GM19455 (cell line): ENCODE data around the gene CELF4.

ENCODE experiments used
- ATAC-seq: cut with Tn5 transposase; IDR thresholded peaks from one replicate; pipeline ENCODE4 v1.9.1; 2021; ENCODE audit not compliant: unreplicated experiment

Gene CELF4

DNA sequence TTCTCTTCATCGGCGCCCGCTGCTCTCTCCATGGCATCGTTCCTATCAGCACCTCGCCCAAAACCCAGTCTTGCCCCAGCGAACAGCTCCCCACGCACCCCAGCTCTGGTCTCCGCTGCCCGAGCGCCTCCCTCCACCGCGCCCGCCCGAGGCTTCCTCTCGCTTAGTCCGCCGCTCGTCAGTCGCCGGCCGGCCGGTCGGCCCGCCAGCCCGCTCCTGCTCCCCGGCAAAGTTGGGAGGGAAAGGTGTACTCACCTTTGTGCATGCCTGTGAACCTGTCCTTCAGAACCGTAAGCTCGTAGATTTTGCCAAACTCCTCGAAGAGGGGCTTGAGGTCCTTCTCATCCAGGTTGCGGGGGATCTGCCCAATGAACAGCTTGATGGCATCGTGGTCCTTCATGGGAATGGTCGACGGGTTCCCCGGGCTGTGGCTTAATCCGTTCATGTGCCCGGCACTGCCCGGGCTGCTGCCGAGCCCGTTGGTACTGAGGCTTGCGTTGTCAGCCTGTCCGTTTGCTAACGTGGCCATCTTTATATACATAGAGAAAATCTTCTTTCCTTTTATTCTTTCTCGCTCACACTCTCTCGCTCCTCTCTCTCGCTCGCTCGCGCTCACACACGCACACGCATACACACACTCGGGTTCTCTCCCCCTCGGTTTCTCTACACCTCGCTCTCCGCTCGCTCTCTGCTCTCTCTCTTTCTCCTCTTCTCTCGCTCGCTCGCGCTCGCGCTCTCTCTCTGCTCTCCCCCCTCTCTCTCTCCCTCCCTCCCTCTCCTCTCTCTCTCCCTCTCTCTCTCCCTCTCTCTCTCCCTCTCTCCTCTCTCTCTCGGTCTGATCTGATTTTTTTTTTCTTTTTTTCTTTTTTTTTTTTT lies at the start of gene CELF4:
Gene CELF4 (minus strand): TSS at position 698 of the 876 bp plus-strand sequence.
- ATAC-seq = no peak

DNA sequence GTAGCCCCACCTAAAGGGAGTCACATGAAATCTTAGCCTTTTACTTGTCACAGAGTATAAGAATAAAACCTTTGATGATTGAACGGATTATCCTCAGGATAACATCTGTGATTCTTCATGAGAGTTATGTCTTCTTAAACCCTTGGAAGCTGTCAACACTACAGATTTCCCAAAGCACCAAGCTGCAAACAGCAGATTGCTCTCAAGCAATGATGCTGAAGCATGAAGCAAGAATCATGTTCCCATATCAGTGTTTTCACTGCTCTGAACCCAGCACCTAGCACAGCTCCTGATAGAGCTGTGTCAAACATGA lies 47.6 kb upstream of the CELF4 start:
- ATAC-seq = no peak

DNA sequence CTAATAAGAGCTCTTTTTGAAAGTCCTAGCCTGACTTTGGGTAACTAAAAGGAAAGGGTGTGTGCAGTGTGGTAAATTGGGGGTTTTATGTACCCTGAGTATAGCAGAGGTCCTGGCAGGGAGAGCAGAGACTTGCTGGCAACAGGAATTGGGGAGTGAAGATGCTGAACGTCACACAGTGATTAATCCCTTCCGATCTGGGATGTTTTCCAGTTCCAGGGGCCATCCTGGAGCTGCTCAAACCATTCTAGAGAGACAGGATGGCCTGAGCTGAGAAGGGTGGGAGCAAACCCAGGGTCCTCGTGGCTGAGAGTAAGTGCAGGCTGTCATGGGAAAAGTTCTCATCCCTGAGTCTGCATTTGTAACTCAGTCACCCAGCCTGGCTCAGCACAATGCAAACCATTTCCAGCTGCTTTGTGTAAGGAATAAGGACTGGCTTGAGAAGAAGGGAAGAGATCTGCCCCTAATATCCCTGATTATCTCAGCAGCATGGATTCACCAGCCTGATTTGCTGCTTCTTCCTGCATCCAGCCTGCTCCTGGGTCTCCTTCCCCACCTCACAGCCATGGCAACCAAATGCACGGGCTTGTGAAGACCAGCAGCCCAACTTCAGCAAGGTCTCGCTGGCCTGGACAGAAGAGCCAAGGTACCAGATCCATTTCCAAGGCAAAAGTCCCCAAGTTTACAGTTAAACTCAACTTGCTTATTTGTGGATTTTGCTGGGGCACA lies 47.1 kb upstream of the CELF4 start:
- ATAC-seq = no peak

DNA sequence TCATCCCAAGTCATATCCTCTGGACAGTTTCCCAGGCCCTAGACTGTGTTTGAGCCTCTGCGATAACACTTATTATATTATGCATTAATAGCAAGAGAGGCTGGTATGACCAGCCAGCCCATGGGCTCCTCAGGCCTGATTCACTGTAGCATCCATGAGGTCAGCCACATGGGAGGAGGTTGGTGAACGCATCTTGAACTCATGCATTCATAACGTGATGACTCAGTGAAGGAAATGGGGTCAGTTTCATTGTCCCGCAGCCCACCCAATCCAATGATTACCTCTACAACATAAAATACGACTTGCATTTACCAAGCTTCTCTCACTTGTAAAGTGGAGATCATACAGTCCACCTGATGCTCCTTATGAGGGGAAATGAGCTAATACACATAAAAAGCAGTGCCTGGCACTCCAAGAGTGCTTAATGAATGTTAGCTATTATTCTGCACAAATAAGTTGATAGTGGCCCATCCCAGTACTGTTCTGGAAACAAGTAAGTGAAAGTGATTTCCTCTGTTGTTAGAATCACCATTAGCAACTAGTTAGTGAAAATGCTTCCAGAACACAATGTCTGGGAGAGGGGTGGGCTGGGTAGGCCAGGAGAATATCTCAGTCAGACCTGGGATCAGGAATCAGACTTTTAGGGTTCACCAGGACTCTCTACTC lies 46.1 kb upstream of the CELF4 start:
- ATAC-seq = no peak

DNA sequence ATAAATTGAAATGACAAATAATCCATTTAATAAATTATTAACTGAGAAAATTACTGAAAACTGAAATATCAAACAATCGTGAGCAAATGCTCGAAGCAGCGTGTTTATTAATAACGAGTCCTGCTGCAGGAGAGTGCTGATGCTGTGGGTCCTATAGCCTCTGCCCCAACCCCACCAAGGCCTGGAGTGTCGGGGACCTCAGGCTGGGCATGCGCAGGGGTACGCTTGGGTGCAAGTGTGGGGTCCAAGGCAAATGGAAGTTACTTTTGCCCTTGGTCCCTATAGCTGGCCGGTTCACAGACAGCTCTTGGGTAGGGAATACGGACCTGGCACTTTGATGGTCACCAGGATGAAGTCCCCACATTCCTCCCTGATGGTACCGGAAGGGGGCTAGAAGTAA lies 43.3 kb upstream of the CELF4 start:
- no peak for ATAC-seq

DNA sequence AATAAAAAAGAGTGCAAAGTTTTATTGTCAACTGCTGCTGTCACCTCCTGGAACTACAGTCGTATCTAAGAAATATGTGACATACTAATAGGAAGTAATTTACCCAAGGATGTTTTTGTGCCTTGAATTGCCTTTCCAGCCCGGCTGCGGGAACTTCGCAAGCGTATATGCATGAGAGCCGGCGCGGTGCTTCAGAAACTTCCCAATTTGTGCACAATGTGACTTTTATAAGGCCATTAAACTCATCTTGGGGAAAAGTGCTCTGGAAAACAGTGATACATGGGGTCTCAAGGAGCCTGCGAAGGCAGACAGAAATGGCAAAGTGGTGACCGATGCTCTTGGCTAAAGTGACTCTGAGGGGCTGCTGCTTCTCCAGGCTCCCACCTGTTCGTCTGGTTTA lies 41.7 kb upstream of the CELF4 start:
- ATAC-seq = no peak

DNA sequence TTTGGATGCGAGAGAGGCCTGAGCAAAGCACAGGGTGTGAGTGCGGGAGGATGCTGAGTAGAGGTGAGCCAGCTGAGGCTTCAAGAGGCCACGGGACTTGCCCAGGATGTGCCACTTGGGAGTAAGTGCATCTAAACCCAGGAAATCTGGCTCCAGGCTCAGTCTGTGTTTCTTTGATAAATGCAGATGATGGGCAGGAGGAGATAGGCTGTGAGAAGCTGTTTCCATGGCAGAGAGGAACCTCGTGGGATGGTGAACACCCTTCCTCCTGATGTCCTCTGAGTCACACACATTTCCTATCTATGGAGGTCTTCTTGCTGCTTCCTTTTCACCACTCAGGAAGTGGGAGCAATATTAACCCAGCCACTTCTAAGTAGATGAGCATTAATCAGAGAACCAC lies 38.4 kb upstream of the CELF4 start:
- no peak for ATAC-seq

DNA sequence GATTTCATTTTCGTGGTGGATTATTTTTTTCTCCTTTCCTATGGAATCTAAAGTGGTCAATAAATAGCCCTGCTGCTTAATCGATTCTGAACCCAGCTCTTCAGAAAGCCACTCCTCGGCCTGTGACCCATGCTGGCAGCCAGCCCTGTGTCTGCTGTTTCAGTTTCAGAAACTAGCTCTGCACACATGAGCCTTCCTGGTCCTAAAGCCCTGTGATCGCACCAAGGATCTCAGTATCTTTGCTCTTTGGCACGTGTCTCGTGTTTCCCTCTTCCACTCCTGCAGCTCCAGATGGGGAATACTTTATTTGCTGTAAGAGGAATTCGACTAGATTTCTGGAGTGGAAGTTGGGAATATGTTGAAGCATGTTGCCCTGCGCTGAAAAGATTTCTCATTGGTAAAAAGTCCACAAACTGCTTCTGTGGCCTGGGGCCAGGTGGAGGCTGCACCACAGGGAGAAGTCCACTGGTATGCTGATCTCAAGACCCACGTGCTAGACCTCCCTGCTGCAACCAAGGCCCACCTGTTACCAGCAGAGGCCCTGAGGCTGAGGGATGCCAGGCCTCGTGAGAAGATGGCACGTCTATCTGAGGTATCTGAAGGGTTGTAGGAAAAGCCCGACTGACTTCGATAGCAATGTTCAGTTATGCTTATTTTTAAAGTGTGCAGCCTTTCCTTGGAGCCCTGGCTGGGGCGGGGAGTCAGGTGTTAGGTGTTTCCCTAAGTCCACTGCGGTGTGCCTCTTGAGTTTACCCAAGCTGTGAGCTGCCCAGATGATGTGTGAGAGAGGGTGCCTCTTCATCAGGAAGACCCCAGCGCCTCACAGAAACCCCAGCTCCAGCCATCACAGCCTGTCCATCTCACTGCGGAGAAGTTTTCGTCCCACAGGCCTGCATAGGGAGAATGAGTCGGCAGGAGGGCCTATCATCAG lies 33.6 kb upstream of the CELF4 start:
- no peak for ATAC-seq

DNA sequence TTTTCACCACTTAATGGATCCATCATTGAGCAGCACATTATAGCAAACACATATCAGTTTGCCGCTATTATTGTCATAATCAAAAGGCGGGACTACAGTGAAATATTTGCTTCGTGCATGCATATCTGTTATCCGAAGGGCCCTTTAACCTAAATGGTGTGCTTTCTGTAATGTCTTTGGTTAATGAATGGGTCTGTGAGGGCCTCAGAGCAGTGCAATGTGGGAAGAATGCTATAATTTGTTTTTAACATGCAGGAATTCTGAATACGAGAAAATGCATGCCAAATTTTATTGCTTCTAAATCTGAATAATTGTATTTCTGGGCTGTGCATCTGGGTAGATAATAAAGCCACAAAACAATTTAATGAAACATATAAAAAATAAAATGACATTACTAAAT lies 32.8 kb upstream of the CELF4 start:
- no peak for ATAC-seq

DNA sequence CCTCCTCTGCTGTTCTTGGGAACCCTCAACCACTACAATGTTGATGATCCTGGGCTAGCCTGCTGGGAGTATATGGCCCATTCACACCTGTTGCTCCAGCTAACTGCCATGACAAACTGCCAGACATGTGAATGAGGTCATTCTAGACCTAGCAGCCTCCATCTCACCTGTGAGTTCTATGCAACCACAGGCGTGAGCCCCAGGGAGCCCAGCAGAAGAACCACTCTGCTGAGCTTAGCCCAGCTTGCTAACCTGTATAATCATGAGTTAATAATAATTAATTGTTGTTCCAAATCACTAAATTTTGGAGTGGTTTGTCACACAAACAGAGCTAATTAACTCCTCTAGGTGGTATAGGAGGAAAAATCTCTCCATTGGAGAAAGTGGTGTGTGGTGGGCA lies 24.7 kb upstream of the CELF4 start:
- ATAC-seq = no peak

DNA sequence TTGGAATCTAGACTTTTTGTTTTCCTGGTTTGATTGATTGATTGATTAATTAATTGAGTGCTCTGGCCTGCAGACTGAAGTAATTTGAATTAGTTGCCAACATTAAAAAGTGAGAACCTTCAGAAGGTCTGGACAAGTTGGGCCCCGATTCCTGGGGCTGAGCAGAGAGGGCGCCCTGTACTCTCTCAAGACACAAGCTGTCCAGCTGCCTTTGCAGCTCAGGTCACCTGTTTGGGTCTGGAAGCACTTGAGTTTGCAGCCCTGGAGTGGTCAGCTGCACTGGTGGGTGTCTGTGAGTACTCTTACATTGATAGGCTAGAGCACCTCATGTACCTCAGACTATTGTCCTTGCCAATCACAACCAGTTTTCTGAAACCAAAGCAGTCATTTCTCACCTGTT lies 22.7 kb upstream of the CELF4 start:
- ATAC-seq = no peak

DNA sequence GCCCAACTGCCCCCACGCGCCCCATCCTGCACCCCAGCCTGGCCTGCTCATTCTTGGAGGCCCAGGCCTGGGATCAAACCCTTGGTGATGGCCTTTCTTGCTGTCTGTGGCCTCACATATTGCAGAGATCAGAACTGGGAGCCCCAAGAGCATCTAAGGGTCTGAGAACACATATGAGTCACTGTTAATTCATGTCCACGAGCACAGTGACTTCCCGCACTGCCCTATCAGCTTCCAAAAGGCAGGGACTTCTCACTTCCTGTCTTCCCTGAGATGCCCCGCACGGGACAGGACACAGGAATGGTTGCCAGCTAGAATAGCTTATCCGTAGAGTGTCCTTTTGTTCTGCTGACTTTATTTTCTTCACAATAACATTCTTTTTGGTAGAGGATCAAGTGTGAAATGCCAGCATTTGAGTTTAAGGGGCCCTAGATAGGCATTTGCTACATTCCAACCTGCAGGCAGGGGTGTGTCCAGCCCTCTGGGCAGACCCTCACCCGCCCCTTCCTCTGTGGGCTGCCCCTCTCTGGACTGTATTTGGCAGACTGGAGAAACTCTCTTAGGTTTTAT lies 21.1 kb upstream of the CELF4 start:
- no peak for ATAC-seq

DNA sequence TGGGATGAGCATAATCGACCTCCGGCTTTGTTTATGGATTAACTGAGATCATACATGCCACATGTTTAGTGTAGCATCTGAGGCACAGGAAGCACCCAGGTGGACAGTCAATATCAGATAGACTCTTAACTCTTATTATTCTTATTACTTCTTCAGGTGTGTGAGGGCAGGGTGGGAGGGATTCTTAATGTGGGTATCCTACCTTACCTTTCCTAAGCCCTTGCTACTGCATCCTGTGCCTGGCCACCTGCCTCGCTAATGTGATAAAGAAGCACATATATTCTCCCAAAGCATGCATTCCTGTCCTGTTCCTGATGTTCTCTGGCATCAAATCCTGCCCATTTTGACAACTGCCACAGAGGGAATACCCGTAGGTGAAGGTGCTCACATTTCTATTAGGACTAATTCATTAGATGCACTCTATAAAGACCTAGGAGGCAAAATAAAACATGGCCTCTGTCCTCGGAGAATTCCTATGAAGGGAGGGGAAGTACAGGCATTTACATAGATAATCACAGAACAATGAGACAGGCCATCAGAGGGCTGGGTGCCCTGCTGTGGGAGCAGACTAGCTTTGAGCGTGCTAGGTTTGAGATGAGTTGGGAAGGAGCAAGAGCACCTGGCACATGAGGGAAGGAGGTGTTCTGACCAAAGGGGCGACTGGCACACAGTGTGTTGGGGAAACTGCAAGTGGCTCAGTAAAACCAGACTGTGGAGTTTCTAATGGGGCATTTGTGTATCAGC lies 19.5 kb upstream of the CELF4 start:
- ATAC-seq = no peak

DNA sequence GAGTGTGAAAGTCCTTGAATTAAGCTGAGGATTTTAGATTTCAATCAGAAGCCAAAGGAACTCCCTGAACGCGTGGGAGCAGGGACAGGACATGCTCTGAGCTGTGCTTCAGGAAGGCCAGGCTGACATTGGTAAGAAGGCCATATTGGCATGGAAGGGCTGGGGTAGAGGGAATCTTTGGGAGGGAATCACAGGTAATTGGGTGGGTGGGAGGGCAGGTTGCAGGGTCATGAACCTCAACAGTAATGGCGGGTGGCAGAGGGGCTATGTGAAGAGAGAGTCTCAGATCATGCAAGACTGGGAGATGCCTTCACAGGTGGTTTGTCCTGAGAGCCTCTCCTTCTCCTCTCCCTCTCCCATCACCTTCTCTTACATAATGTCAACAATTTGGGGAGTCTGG lies 18.6 kb upstream of the CELF4 start:
- ATAC-seq = no peak

DNA sequence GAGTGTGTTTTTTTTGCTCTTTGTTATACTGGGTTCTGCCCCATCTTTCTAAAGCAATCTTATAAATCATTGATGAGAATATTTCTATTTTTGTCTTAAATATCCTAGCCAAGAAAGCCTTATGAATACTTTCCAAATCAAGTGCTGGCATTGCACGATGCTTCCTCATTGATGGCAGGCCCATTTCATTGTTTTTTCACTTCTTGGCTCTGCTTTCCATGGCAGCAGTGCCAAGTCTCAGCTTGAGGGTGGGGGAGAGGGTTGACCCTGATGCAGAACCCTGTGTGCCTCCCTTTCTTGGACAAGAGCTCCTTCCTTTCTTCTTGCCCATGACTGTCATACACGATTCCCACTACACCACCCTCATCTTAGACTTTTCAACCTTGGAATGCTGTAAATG lies 16.7 kb upstream of the CELF4 start:
- ATAC-seq = no peak

DNA sequence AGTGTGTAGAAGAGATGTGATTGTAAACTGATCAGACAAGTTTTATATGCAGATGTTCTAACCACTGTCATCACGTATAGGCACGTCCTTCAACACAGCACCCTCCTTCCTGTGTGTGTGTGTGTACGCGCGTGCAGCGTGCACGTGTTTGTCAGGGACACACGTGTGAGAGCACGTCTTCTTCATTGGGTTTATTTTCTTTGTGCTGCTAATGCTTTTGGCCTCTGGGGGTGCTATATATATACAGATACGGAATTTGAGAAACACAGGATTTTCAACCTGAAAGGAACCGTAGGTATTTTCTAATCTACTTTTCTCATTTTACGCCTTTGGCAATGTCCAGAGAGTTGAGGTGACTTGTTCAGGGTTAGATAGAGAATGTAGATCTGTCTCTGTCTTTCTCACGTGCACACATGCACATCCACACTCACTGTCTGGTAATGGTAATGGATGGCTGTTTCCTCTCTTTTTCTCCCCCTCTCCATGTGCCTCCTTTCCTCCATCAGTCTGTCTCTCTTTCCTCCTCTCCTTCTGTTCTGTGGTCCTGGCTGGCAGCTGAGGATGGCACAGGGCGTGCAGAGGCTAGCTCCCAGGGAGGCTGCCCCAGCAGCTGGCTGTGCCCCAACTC lies 13.4 kb upstream of the CELF4 start:
- ATAC-seq = no peak

DNA sequence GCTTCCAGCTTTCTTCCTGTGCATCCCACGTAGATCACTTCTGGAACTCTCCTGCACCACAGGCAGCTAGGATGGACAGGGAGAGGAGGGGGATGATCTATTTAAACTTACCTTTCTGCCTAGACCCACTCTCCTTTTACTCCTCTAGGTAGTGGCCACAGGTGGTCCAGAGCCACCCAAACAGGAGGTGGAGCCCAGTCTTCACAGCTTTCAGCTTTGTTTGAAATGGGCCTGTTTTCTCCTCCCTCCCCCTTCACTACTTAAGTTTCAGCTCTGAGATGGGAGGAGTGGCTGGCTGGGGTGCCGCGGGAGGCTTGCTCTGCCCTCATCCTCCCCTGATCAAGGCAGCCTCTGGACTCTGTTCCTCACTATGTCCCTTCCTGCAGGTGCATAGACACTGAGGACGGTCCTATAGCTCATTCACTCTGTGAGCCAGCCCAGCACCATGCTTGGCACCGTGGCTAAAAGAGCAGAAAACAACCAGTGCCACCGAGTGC lies 12.6 kb upstream of the CELF4 start:
- no peak for ATAC-seq

DNA sequence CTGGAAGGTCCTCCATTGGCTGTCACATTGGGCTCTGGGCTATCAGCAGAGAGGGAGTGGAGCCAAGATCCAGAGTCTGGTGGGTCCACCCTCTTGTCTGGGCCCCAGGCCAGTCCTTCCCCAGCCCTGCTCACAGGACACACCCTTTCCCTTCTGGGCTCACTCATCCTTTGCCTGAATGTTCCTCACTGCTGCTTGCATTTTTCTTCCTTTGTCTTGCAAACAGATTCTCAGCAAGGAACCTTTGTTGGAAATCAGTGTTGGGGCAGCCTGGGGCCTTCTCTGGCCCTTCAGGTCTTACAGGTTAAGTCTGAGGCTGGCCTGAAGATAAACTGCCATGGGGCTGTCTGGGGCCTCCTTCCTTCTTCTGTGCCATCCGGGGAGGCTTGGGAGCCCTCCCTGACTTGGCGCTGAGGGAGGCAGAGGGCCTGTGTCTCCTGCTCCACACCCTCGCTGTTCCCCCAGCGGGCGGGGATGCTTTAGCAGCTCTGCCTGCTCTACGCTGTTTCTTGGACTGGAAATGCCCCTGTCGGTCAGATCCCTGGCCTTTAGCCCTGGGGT lies 11.5 kb upstream of the CELF4 start:
- no peak for ATAC-seq

DNA sequence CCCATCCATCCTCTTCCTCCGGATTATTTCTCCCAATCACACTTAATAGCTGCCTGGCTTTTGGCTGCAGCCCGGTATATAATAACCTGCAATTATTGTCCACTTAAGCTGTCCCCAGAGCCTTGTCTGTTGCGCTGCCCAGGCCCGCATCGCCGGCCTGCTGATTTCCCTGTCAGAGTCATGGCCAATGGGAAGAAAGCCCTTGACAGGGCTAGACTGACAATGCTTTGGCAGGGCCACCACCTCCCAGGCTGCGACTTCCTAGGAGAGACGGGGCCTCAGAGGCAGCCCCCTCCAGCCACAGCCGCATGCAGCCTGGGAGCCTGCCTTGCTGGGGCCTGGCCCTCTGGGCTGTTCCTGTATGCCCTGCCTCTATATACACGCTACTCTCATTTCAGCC lies 10.0 kb upstream of the CELF4 start:
- ATAC-seq = no peak
